Skeletal muscle satellite cell (primary cell): ENCODE measurements around the gene APOM.

Experiments
- H3K27me3 ChIP-seq: 2 replicates; pipeline ENCODE4 v1.7.0; 2013; ENCODE audit warnings: low read length; ENCODE audit not compliant: control insufficient read depth, insufficient read depth
- H3K36me3 ChIP-seq: 2 replicates; pipeline ENCODE4 v1.7.0; 2013; ENCODE audit warnings: mild to moderate bottlenecking, control low read depth, low read length; ENCODE audit not compliant: insufficient read depth
- H3K4me1 ChIP-seq: 2 replicates; pipeline ENCODE4 v1.7.0; 2013; ENCODE audit warnings: low read length; ENCODE audit not compliant: control insufficient read depth, insufficient read depth
- H3K4me2 ChIP-seq: 2 replicates; pipeline ENCODE4 v1.7.0; 2013; ENCODE audit warnings: mild to moderate bottlenecking, low read length
- H3K4me3 ChIP-seq: 2 replicates; pipeline ENCODE4 v1.7.0; 2013; ENCODE audit warnings: low read length
- H3K9ac ChIP-seq: 2 replicates; pipeline ENCODE4 v1.7.0; 2013; ENCODE audit warnings: mild to moderate bottlenecking, low read depth, low read length, moderate library complexity
- H3K9me3 ChIP-seq: replicated peaks from 2 replicates; pipeline ENCODE4 v1.7.0; 2013; ENCODE audit warnings: mild to moderate bottlenecking, control low read depth, low read length

The APOM gene

GRCh38 chr6:31632279-31632946, 23.3 kb upstream of the APOM start:
- no peak overlapping the region for H3K4me2 ChIP-seq
- H3K9me3 ChIP-seq = no peaks in the 10 kb centered on the region
- H3K9ac ChIP-seq = no peak overlapping the region
- no peak overlapping the region for H3K4me3 ChIP-seq
- no peaks in the 10 kb centered on the region for H3K27me3 ChIP-seq
- H3K4me1 ChIP-seq = no peaks in the 10 kb centered on the region
- peaks cover 95% of the 10 kb centered on the region for H3K36me3 ChIP-seq

DNA sequence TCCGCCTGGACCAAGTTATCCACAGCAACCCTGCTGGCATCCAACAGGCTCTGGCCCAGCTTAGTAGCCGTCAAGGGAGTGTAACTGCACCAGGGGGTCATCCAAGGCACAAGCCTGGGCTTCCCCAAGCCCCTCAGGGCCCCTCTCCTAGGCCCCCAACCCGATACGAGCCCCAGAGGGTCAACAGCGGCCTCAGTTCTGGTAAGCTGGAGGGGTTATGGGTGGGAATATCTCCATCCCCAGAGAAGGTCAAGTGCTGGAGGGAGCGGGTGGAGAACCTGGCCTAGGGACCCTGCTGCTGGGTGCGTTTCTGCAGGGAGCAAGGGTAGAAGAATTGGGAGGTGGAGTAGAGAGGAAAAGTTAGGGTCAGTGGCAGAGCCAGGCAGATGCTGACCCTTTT, 22.2 kb upstream of the APOM start:
- H3K4me1 ChIP-seq = no peaks in the 10 kb centered on the region
- no peak overlapping the region for H3K4me3 ChIP-seq

GRCh38 chr6:31634131-31634530, 21.6 kb upstream of the APOM start:
- H3K4me1 ChIP-seq = peaks cover 4% of the 10 kb centered on the region
- H3K9me3 ChIP-seq = no peaks in the 10 kb centered on the region
- H3K36me3 ChIP-seq = peaks cover 90% of the 10 kb centered on the region
- H3K4me3 ChIP-seq = no peak overlapping the region
- no peak overlapping the region for H3K9ac ChIP-seq
- no peaks in the 10 kb centered on the region for H3K27me3 ChIP-seq
- no peak overlapping the region for H3K4me2 ChIP-seq

More for the DNA sequence above, 22.2 kb upstream of the APOM start:
- Histone ChIP-seq H3K9me3 (no peaks in the 10 kb centered on the region), H3K36me3 (peaks cover 90% of the 10 kb centered on the region), H3K4me2 (no peak overlapping the region), H3K9ac (no peak overlapping the region), H3K27me3 (no peaks in the 10 kb centered on the region)

GRCh38 chr6:31634969-31635575, 20.6 kb upstream of the APOM start:
- Histone ChIP-seq H3K27me3 (no peaks in the 10 kb centered on the region), H3K9ac (no peak overlapping the region), H3K4me3 (no peak overlapping the region), H3K36me3 (peaks cover 90% of the 10 kb centered on the region), H3K4me2 (no peak overlapping the region), H3K4me1 (peaks cover 12% of the 10 kb centered on the region), H3K9me3 (no peaks in the 10 kb centered on the region)

DNA sequence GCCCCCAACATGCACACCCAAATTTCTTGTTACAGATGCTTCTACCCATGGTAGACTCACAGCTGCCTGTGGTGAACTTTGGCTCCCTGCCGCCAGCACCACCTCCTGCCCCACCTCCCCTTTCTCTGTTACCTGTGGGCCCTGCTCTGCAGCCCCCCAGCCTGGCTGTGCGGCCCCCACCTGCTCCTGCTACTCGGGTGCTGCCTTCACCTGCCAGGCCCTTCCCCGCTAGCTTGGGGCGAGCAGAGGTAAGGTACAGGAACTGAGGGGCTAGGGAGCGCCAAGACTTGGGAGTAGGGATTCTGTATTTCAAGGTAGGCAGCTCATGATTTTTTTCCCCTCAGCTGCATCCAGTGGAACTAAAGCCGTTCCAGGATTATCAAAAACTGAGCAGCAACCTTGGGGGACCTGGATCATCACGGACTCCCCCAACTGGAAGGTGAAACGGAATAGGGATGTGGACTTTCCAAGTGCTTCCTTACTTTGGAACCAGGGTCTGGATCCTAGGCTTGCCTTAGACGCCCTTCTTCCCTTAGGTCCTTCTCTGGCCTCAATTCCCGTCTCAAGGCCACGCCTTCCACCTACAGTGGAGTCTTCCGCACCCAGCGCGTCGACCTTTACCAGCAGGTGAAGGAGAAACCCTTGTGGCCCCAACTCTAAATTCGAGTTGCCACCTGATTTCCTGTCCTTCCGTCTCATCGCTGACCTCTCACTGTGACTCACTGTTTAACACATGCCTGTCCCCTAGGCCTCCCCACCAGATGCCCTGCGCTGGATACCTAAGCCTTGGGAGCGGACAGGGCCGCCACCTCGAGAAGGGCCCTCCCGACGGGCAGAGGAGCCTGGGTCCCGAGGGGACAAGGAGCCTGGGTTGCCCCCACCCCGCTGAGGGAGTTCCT, 18.7 kb upstream of the APOM start:
- H3K9me3 ChIP-seq = no peaks in the 10 kb centered on the region
- H3K27me3 ChIP-seq = no peaks in the 10 kb centered on the region
- H3K4me3 ChIP-seq = no peak overlapping the region
- H3K36me3 ChIP-seq = peaks cover 91% of the 10 kb centered on the region
- no peak overlapping the region for H3K4me2 ChIP-seq
- no peak overlapping the region for H3K9ac ChIP-seq
- peaks cover 14% of the 10 kb centered on the region for H3K4me1 ChIP-seq

GRCh38 chr6:31639043-31639442, 16.7 kb upstream of the APOM start:
- Histone ChIP-seq H3K27me3 (no peaks in the 10 kb centered on the region), H3K36me3 (peaks cover 83% of the 10 kb centered on the region), H3K9me3 (no peaks in the 10 kb centered on the region), H3K4me3 (no peak overlapping the region), H3K4me2 (no peak overlapping the region), H3K4me1 (peaks cover 14% of the 10 kb centered on the region), H3K9ac (no peak overlapping the region)

DNA sequence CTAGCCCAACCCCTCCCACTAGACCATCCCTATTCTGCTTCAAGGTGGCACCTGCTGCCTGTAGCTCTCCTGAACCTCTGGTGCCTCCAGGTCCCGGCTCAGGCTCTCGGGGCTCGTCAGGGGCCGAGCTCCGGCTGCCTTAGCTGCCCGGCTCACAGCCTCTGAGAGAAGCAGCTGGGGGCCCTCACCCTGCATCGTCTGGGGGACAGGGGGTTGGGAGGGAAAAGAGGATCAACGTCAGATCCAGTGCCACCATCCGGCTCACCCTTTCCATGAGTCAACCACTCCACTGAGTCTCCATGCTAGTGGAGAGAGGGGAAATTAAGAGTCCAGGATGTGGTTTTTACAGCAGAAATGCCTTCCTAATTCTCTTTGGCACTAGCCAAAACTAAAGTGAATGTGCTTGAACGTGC, 16.2 kb upstream of the APOM start:
- Histone ChIP-seq H3K4me1 (peaks cover 14% of the 10 kb centered on the region), H3K4me3 (no peak overlapping the region), H3K9me3 (no peaks in the 10 kb centered on the region), H3K36me3 (peaks cover 83% of the 10 kb centered on the region), H3K4me2 (no peak overlapping the region), H3K27me3 (no peaks in the 10 kb centered on the region), H3K9ac (no peak overlapping the region)

- Histone ChIP-seq H3K36me3 (peaks cover 83% of the 10 kb centered on the region), H3K27me3 (no peaks in the 10 kb centered on the region), H3K9ac (no peak overlapping the region), H3K4me3 (no peak overlapping the region), H3K4me1 (peaks cover 14% of the 10 kb centered on the region), H3K4me2 (no peak overlapping the region), H3K9me3 (no peaks in the 10 kb centered on the region)
These were observed 15.1 kb upstream of the APOM start for GRCh38 chr6:31640612-31641011.

GRCh38 chr6:31641370-31641769, 14.3 kb upstream of the APOM start:
- H3K4me1 ChIP-seq = peaks cover 14% of the 10 kb centered on the region
- no peaks in the 10 kb centered on the region for H3K9me3 ChIP-seq
- H3K27me3 ChIP-seq = no peaks in the 10 kb centered on the region
- peaks cover 81% of the 10 kb centered on the region for H3K36me3 ChIP-seq
- H3K4me2 ChIP-seq = no peak overlapping the region
- no peak overlapping the region for H3K4me3 ChIP-seq
- H3K9ac ChIP-seq = no peak overlapping the region

GRCh38 chr6:31642798-31643570, 12.7 kb upstream of the APOM start:
- peaks cover 76% of the 10 kb centered on the region for H3K36me3 ChIP-seq
- H3K4me2 ChIP-seq = no peak overlapping the region
- no peak overlapping the region for H3K4me3 ChIP-seq
- H3K9ac ChIP-seq = no peak overlapping the region
- H3K9me3 ChIP-seq = no peaks in the 10 kb centered on the region
- H3K27me3 ChIP-seq = no peaks in the 10 kb centered on the region
- peaks cover 14% of the 10 kb centered on the region for H3K4me1 ChIP-seq

DNA sequence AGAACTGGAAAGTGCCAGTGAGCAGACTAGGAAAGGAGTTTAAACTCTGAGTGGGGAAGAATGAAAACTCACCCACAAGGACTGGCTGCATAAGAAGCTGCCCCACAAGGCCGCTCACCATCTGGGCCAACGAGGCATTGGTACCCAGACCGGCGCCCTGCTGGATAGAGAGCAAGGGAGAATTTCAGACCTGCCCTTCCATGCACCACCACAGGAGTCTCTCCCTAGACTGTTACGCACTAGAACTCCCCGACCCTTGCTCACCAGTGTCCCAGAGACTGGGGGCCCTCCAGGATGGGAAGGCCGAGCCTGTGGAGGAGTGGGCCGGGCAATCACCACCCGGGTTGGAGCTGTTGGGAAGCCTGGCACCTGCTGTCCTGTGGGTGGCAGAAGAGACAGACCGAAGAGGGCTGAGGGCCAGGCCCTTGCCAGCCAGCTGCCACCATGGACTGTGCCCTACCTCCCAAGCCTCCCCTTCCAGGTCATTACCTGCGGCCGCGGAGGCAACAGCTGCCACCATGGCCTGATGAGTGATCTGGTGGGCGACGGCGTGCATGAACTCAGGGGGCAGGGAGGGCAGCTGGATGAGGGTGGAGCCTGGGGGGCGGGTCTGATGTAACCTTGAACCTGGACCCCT, 11.8 kb upstream of the APOM start:
- Histone ChIP-seq H3K36me3 (peaks cover 82% of the 10 kb centered on the region), H3K4me3 (no peak overlapping the region), H3K9me3 (no peaks in the 10 kb centered on the region), H3K9ac (no peak overlapping the region), H3K4me1 (peaks cover 13% of the 10 kb centered on the region), H3K4me2 (no peak overlapping the region), H3K27me3 (no peaks in the 10 kb centered on the region)
